HepG2 (cell line): Measurements from ENCODE around the gene NAALADL1. TPM values are rescaled to one million over a fixed set of nuclear protein-coding genes. Genes with fewer than 3 reads are reported as not detected.
A peak's percentile ranks its signal among the peaks of the same experiment; 100 is the strongest.

Source experiments
- BCL6 ChIP-seq: IDR thresholded peaks from 2 replicates; pipeline ENCODE4 v1.6.1; 2016; ENCODE audit warnings: missing genetic modification reagents, missing compliant biosample characterization
- FOXC1 ChIP-seq: sonication (generic); formaldehyde crosslinking; IDR thresholded peaks from 2 replicates; pipeline ENCODE4 v1.8.0; 2022; ENCODE audit warnings: mild to moderate bottlenecking, missing genetic modification reagents, borderline replicate concordance
- GATA4 ChIP-seq: sonication (generic); IDR thresholded peaks from 2 replicates; pipeline ENCODE4 v1.6.1; 2016; ENCODE audit warnings: antibody characterized with exemption, low read depth, borderline replicate concordance
- PRDM10 ChIP-seq: sonication (generic); formaldehyde crosslinking; IDR thresholded peaks from 2 replicates; pipeline ENCODE4 v1.4.0; 2020; ENCODE audit warnings: low read depth, missing genetic modification reagents
- RBM39 ChIP-seq: fragments of 200-400 bp; formaldehyde crosslinking; IDR thresholded peaks from one replicate; pipeline ENCODE4 v1.6.1; 2018; ENCODE audit warnings: antibody characterized with exemption, mild to moderate bottlenecking, low read depth, low read length; ENCODE audit not compliant: poor library complexity, severe bottlenecking
- SIN3A ChIP-seq: IDR thresholded peaks from 2 replicates; pipeline ENCODE4 v1.6.1; 2011; ENCODE audit warnings: low read depth, mild to moderate bottlenecking, control low read depth, low read length, borderline replicate concordance
- SNAI1 ChIP-seq: sonication (generic); formaldehyde crosslinking; IDR thresholded peaks from 2 replicates; pipeline ENCODE4 v1.5.0; 2020; ENCODE audit warnings: mild to moderate bottlenecking, missing genetic modification reagents, borderline replicate concordance
- XBP1 ChIP-seq: sonication (generic); formaldehyde crosslinking; IDR thresholded peaks from 2 replicates; pipeline ENCODE4 v1.5.0; 2020; ENCODE audit warnings: missing genetic modification reagents
- ZEB1 ChIP-seq: IDR thresholded peaks from 2 replicates; pipeline ENCODE4 v1.6.1; 2012; ENCODE audit warnings: mild to moderate bottlenecking, low read depth, inconsistent platforms; ENCODE audit not compliant: insufficient replicate concordance
- ZNF142 ChIP-seq: sonication (generic); formaldehyde crosslinking; IDR thresholded peaks from 2 replicates; pipeline ENCODE4 v1.4.0; 2020; ENCODE audit warnings: missing genetic modification reagents
- ZNF276 ChIP-seq: sonication (generic); formaldehyde crosslinking; IDR thresholded peaks from 2 replicates; pipeline ENCODE4 v1.4.0; 2020; ENCODE audit warnings: mild to moderate bottlenecking, low read depth, missing genetic modification reagents
- ZNF329 ChIP-seq: sonication (generic); formaldehyde crosslinking; IDR thresholded peaks from 2 replicates; pipeline ENCODE4 v1.9.0; 2021; ENCODE audit warnings: low read depth, mild to moderate bottlenecking, missing genetic modification reagents
- ZNF383 ChIP-seq: sonication (generic); formaldehyde crosslinking; IDR thresholded peaks from 2 replicates; pipeline ENCODE4 v1.4.0; 2020; ENCODE audit warnings: missing genetic modification reagents, mild to moderate bottlenecking, borderline replicate concordance
- ZNF761 ChIP-seq: sonication (generic); formaldehyde crosslinking; conservative IDR thresholded peaks from 2 replicates; pipeline ENCODE4 v1.4.0; 2020; ENCODE audit warnings: mild to moderate bottlenecking, missing genetic modification reagents
- ZNF879 ChIP-seq: sonication (generic); formaldehyde crosslinking; IDR thresholded peaks from 2 replicates; pipeline ENCODE4 v1.8.1; 2023; ENCODE audit warnings: missing genetic modification reagents
- polyA plus RNA-seq, 8 experiments: library from polyadenylated mRNA; depleted of rRNA in 3 of 8; stranded (reverse) in 7 of 8; unstranded in 1 of 8; fragments of >200 nt; fragmentation: Illumina TruSeq in 4 of 8; extraction: Trizol in 4 of 8; gene quantifications; 2 replicates each; pipeline versions ENCODE4 v1.2.1 to v1.2.3, GENCODE V29; 2011 to 2016; ENCODE audit warnings: low read depth in 4 of 8, missing spikeins in 1 of 8, mixed read lengths in 1 of 8; ENCODE audit not compliant: insufficient read depth in 1 of 8
- total RNA-seq, 5 experiments: library from RNA; depleted of rRNA; stranded (reverse); fragments of >200 nt; fragmentation: Illumina TruSeq; extraction: Trizol; gene quantifications; 2 replicates each; pipeline ENCODE4 v1.2.3, GENCODE V29; 2016; ENCODE audit warnings: low read depth in 1 of 5

Gene NAALADL1
- total and polyA plus RNA-seq, 2 of the 13 experiments (the other 11 are each of a cell fraction or from before 2014, with no cell fraction given), result 9.3 to 33.9 TPM

- no peak for TF ChIP-seq PRDM10 (CRISPR knock-in tag)
- no peak for TF ChIP-seq ZNF879
- no peak for TF ChIP-seq ZNF142 (CRISPR knock-in tag)
- TF ChIP-seq XBP1, result no peak
- TF ChIP-seq BCL6 (CRISPR knock-in tag), result no peak; the same call in none of the 2 replicates
- peak; percentile 80; the same call in 1 of the 2 replicates for TF ChIP-seq FOXC1
- TF ChIP-seq GATA4, result no peak
- TF ChIP-seq ZNF276 (CRISPR knock-in tag), result peak; percentile 88; the same call in 1 of the 2 replicates
- peak; percentile 51 for TF ChIP-seq RBM39
- TF ChIP-seq ZEB1, result peak; percentile 56
- no peak for TF ChIP-seq ZNF329
- TF ChIP-seq SIN3A, result no peak; the same call in 1 of the 2 replicates
- TF ChIP-seq ZNF761 (CRISPR knock-in tag), result peak; percentile 80; the same call in 1 of the 2 replicates
- 0 out of 2 replicates have a peak, but pooled peaks have one; percentile 61 for TF ChIP-seq SNAI1 (CRISPR knock-in tag)
- no peak for TF ChIP-seq ZNF383
These were observed 30.9 kb downstream of the NAALADL1 start, which contains the start of gene SNX15 (continued) for GRCh38 chr11:65027213-65028067.
